GM13976 (cell line): ENCODE results near the gene UNC5C.

ENCODE experiments used
- DNase-seq: peaks from one replicate; pipeline ENCODE4 v3.0.0; 2012; ENCODE audit warnings: low spot score
- CTCF ChIP-seq: IDR thresholded peaks from 2 replicates; pipeline ENCODE4 v1.5.1; 2012; ENCODE audit warnings: borderline replicate concordance, mild to moderate bottlenecking; ENCODE audit not compliant: insufficient read depth; ENCODE audit errors: extremely low read depth, missing control alignments, control extremely low read depth
- in situ Hi-C: fragments of 300-500 bp; cut with MboI; formaldehyde crosslinking; loops from one replicate; pipeline ENCODE4 v1.12.0; 2022; ENCODE audit warnings: low sequenced_read_pairs, mixed read lengths, inconsistent platforms; ENCODE audit not compliant: unreplicated experiment

The UNC5C gene

GRCh38 chr4:95294321-95294720 is 254.5 kb downstream of the UNC5C start:
- no peak for DNase-seq
- in situ Hi-C loops: no loop called here
- TF ChIP-seq CTCF: no peak

GRCh38 chr4:95293014-95293413 is 255.8 kb downstream of the UNC5C start:
- in situ Hi-C loops: no loop called here
- no peak for TF ChIP-seq CTCF

GRCh38 chr4:95290702-95291101 is 258.1 kb downstream of the UNC5C start:
- DNase-seq: no peak
- in situ Hi-C loops: no loop called here
- no peak for TF ChIP-seq CTCF

More at GRCh38 chr4:95293014-95293413, 255.8 kb downstream of the UNC5C start:
- DNase-seq: no peak

- DNase-seq: no peak
- TF ChIP-seq CTCF: no peak
- in situ Hi-C loops: no loop called here
Observed at GRCh38 chr4:95289028-95289634, 259.6 kb downstream of the UNC5C start.

- TF ChIP-seq CTCF: no peak
- in situ Hi-C loops: no loop called here
- no peak for DNase-seq
Observed at GRCh38 chr4:95288552-95288951, 260.2 kb downstream of the UNC5C start.

DNA sequence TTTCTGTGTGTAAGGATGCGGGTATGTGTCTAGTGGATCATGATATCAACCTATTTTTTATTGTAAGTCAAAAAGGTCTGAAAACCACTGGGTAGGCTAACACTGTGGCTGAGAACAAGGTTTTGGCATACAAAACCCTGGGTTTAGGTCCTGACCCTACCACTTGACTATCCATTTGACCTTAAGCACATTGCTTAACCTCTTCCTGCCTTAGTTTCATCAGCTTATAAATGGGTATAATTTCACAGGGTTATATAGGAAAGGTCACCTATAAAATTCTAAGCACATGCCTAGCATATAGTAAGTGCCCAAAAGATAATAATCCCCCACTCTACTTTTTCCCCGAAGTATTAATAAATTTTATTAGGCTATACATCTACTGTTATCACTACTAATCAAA is 263.0 kb downstream of the UNC5C start:
- no peak for DNase-seq
- TF ChIP-seq CTCF: no peak
- in situ Hi-C loops: no loop called here
